Measurements from ENCODE around the gene IDNK. TPM values are rescaled to one million over a fixed set of nuclear protein-coding genes. Genes with fewer than 3 reads are reported as not detected.

The IDNK gene
- total and polyA plus RNA-seq, 2 of the 4 experiments (the other 2 are of a cell fraction), result 1.4 to 2.3 TPM

DNA sequence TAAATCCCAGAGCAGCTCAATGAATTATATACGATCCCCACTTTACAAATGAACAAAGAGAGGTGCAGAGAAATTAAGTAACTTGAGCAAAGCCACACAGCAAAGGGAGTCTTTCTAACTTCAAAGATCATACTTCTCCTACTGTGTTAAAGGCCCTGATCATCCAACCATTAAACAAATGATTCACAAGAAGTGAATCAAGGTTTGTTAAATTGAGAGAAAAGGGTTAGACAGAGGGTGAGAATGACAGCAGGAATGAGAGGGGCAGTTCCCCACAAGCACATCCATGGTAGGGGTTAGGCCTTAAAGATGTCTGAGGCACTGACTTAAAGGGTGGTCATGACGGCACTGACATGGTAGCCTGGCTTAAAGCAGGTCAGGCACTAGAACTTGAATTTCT is 10.7 kb downstream of the IDNK start:
- intact Hi-C loops (cut with micrococcal nuclease) (no loop called here), in situ Hi-C loops (cut with MboI; ENCODE audit: low sequenced_read_pairs) (no loop called here), dilution Hi-C loops (cut with HindIII; ENCODE audit: low sequenced_read_pairs, unreplicated experiment) (no loop called here)
- H4K91ac ChIP-seq (ENCODE audit: insufficient read depth, low read depth, low read length), result no peak overlapping the region
- H2AK5ac ChIP-seq (ENCODE audit: low read depth, low read length), result no peak overlapping the region
- no peak overlapping the region for H3K18ac ChIP-seq (ENCODE audit: low read depth, low read length)
- no peak overlapping the region for H3K56ac ChIP-seq (ENCODE audit: extremely low read depth, insufficient read depth, low read length)
- TF ChIP-seq SMC3 (IDR thresholded peaks at IDR 0.05; ENCODE audit: low read depth, low read length) (no peak), MAZ (IDR thresholded peaks at IDR 0.05; ENCODE audit: borderline replicate concordance, low read depth, low read length) (no peak), MXI1 (IDR thresholded peaks at IDR 0.05; ENCODE audit: borderline replicate concordance, low read depth, low read length) (no peak), CEBPB (IDR thresholded peaks at IDR 0.05; ENCODE audit: low read depth, low read length) (no peak), NFE2L2 (IDR thresholded peaks at IDR 0.05; ENCODE audit: low read depth, low read length) (no peak), RAD21 (IDR thresholded peaks at IDR 0.05; ENCODE audit: low read length) (no peak), FOS (IDR thresholded peaks at IDR 0.05; ENCODE audit: low read depth, low read length) (no peak), MAFK (IDR thresholded peaks at IDR 0.05; ENCODE audit: low read depth, low read length) (no peak), RCOR1 (IDR thresholded peaks at IDR 0.05; ENCODE audit: insufficient replicate concordance, low read length) (no peak), POLR2A (IDR thresholded peaks at IDR 0.05; ENCODE audit: low read depth, low read length) (no peak)
- TF ChIP-seq, protein P1, sequence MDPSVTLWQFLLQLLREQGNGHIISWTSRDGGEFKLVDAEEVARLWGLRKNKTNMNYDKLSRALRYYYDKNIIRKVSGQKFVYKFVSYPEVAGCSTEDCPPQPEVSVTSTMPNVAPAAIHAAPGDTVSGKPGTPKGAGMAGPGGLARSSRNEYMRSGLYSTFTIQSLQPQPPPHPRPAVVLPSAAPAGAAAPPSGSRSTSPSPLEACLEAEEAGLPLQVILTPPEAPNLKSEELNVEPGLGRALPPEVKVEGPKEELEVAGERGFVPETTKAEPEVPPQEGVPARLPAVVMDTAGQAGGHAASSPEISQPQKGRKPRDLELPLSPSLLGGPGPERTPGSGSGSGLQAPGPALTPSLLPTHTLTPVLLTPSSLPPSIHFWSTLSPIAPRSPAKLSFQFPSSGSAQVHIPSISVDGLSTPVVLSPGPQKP (IDR thresholded peaks at IDR 0.05; ENCODE audit: borderline replicate concordance, low read depth, low read length), result no peak
- no peak overlapping the region for H3K27ac ChIP-seq (ENCODE audit: insufficient read depth, low read length)
- H2BK5ac ChIP-seq (ENCODE audit: low read depth, low read length, poor library complexity, severe bottlenecking), result no peak overlapping the region
- no peak overlapping the region for H3K4me3 ChIP-seq (ENCODE audit: insufficient read depth, low read depth, low read length)
- no peak overlapping the region for H2BK15ac ChIP-seq (ENCODE audit: low read depth, low read length)
- no peaks in the 10 kb centered on the region for H3K9me1 ChIP-seq (ENCODE audit: insufficient read depth, low read length)
- DNase-seq (no peak), ATAC-seq (ENCODE audit: low read depth) (no peak)
- POLR2A ChIA-PET (ENCODE audit: unreplicated experiment), result no interaction called here
- no peaks in the 10 kb centered on the region for H3K79me1 ChIP-seq (ENCODE audit: low read depth in 1 of 2, low read length in 2 of 2)
- no peak overlapping the region for H2AFZ ChIP-seq (replicated peaks; ENCODE audit: low read length, poor library complexity)
- H3K27me3 ChIP-seq (ENCODE audit: control insufficient read depth, insufficient read depth, low read length), result no peaks in the 10 kb centered on the region
- H3K23ac ChIP-seq (ENCODE audit: low read depth, low read length), result no peak overlapping the region
- CTCF ChIA-PET, result no interaction called here
- no peak overlapping the region for H4K5ac ChIP-seq (ENCODE audit: low read depth, low read length)
- H4K20me1 ChIP-seq (ENCODE audit: insufficient read depth, low read length), result no peaks in the 10 kb centered on the region
- H3K4ac ChIP-seq (ENCODE audit: low read depth, low read length), result no peak overlapping the region
- H2BK20ac ChIP-seq (ENCODE audit: low read depth, low read length), result no peak overlapping the region
- no peak overlapping the region for H3K14ac ChIP-seq (replicated peaks; ENCODE audit: low read depth, low read length)
- no peak overlapping the region for H3K9ac ChIP-seq (ENCODE audit: low read depth, low read length)
- no CpG with 5 or more reads among the region's 2 CpGs for WGBS, 2 experiments (ENCODE audit: extremely low coverage in 2 of 2, insufficient read length in 1 of 2)
- peaks cover 4% of the 10 kb centered on the region; the same call in 1 of the 2 replicates for H3K4me1 ChIP-seq (ENCODE audit: control insufficient read depth, insufficient read depth, low read length)
- H3K36me3 ChIP-seq (ENCODE audit: control insufficient read depth, insufficient read depth, low read length), result peaks cover 6% of the 10 kb centered on the region; the same call in 1 of the 2 replicates
- H2AK9ac ChIP-seq (replicated peaks; ENCODE audit: low read depth, low read length, poor library complexity), result no peak overlapping the region
- H3K9me3 ChIP-seq (ENCODE audit: control insufficient read depth, insufficient read depth, low read length), result no peaks in the 10 kb centered on the region
- BruUV-seq (replicated peaks), result no TSS peak
- no peak overlapping the region for H3K4me2 ChIP-seq (ENCODE audit: low read depth, low read length)
- no peak overlapping the region for H2BK120ac ChIP-seq (ENCODE audit: low read depth, low read length)
- H4K8ac ChIP-seq (ENCODE audit: low read depth in 2 of 2, low read length in 2 of 2), result no peak overlapping the region
